OCI-LY3 (cell line): Measurements from ENCODE around the gene TMEM164.

ENCODE experiments used
- EZH2phosphoT487 ChIP-seq: fragments of 200-600 bp; shearing (Covaris generic); IDR thresholded peaks from 2 replicates; pipeline ENCODE4 v1.6.1; 2018; ENCODE audit warnings: antibody characterized with exemption, mixed run types, low read depth
- TF ChIP-seq, protein P1 (sequence below): fragments of 200-600, 300-600 bp; sonication (generic); IDR thresholded peaks from 2 replicates; pipeline ENCODE4 v1.5.1; 2014; ENCODE audit warnings: antibody characterized with exemption, low read length, low read depth

- no peak for TF ChIP-seq EZH2phosphoT487
- TF ChIP-seq, protein P1, sequence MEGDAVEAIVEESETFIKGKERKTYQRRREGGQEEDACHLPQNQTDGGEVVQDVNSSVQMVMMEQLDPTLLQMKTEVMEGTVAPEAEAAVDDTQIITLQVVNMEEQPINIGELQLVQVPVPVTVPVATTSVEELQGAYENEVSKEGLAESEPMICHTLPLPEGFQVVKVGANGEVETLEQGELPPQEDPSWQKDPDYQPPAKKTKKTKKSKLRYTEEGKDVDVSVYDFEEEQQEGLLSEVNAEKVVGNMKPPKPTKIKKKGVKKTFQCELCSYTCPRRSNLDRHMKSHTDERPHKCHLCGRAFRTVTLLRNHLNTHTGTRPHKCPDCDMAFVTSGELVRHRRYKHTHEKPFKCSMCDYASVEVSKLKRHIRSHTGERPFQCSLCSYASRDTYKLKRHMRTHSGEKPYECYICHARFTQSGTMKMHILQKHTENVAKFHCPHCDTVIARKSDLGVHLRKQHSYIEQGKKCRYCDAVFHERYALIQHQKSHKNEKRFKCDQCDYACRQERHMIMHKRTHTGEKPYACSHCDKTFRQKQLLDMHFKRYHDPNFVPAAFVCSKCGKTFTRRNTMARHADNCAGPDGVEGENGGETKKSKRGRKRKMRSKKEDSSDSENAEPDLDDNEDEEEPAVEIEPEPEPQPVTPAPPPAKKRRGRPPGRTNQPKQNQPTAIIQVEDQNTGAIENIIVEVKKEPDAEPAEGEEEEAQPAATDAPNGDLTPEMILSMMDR: no peak
These were observed 167.1 kb downstream of the TMEM164 start for GRCh38 chrX:110170029-110170428.
